Measurements from ENCODE around the gene SPACA9.

DNA sequence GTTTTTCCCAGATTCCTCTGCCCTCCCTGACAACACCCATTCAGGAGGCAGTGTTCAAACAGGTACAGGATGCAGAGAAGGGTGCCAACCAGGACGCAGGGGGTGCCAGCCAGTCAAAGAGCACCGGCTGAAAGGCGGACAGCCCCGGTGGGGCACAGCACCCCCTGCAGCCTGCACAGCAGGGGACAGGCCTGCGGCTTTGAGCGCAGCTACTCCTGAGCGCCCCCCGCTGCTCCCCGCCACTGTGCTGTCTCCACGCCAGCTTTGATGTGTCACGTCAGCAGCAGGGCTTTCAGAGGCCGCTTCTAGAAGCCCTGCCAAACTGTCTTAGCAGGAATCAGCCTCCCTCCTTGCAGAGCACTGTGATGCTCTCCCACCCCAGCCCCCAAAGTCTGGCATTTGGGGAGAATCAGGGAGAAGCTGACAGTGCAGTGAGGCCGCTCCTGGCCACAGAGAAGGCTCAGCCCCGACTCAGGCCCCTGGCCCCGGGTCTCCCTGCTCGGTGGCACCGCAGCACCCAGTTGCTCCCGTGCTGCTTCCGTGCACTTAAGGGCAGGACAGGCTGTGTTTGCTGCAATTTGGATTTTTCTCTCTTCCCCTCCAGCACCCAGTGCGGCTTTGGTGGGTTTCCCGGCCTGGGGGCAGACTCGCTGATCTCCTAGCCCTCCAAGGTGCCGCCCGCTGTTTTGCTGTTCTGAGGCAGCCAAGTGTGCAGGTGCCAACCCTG is 20.9 kb upstream of the SPACA9 start:
- TF ChIP-seq CTCF (IDR thresholded peaks at IDR 0.05) (peak in 2 of 12 donors; percentile 22 to 26), POLR2A (IDR thresholded peaks at IDR 0.05) (no peak)
